ENCODE measurements around the gene PAX2. TPM values are rescaled to one million over a fixed set of nuclear protein-coding genes. Genes with fewer than 3 reads are reported as not detected.
A peak's percentile ranks its signal among the peaks of the same experiment; 100 is the strongest.

The PAX2 gene
- total and polyA plus RNA-seq, 2 of the 13 experiments (the other 11 are each of a cell fraction or from before 2014, with no cell fraction given), result not detected

GRCh38 chr10:100874702-100875483, 129.5 kb downstream of the PAX2 start:
- intact Hi-C loops (cut with micrococcal nuclease; ENCODE audit: unreplicated experiment), result loop anchor here (5.0 kb wide), 3 partner anchors 48 to 137 kb away; no protein-coding TSS in a partner anchor
- BruUV-seq (replicated peaks), result no TSS peak
- no peak for DNase-seq (ENCODE audit: low spot score)
- Histone ChIP-seq H3K4me1 (ENCODE audit: insufficient read depth, low read length) (peaks cover 76% of the 10 kb centered on the region), H2AFZ (ENCODE audit: low read length) (no peak overlapping the region), H3K9ac (ENCODE audit: insufficient read depth, low read depth, low read length) (no peak overlapping the region), H3K9me3 (ENCODE audit: low read length) (no peaks in the 10 kb centered on the region), H4K20me1 (ENCODE audit: insufficient read depth, low read length) (no peaks in the 10 kb centered on the region), H3K4me3 (replicated peaks in 1 of 3; ENCODE audit: insufficient read depth in 1 of 3, low read depth in 2 of 3, low read length in 3 of 3) (no peak overlapping the region), H3K79me2 (ENCODE audit: insufficient read depth, low read length) (no peaks in the 10 kb centered on the region), H3K36me3 (replicated peaks in 1 of 2; ENCODE audit: control insufficient read depth in 1 of 2, insufficient read depth in 2 of 2, low read length in 2 of 2) (no peaks in the 10 kb centered on the region), H3K27me3 (ENCODE audit: control insufficient read depth in 1 of 2, insufficient read depth in 2 of 2, low read length in 2 of 2) (peaks cover 2 to 4% of the 10 kb centered on the region in 2 experiments; a peak in 1 of 5 replicates), H3K27ac (ENCODE audit: extremely low read length, insufficient read depth, low read length) (peak overlapping the region; percentile 49), H3K4me2 (ENCODE audit: low read depth, low read length) (peak overlapping the region; percentile 67; the same call in 1 of the 2 replicates)
- ChIA-PET POLR2A (no interaction called here), CTCF (ENCODE audit: low intra/inter-chr PET ratio, low total read pairs) (no interaction called here)
- ATAC-seq, result no peak
- WGBS (ENCODE audit: low lambda C conversion rate), result 84% methylated on average over 20 of the region's 20 CpGs
- in situ Hi-C loops (cut with HindIII; ENCODE audit: extremely low pct_ligation_motif_present, low pct_unique_long_range_greater_than_20kb), result loop anchor here (5.0 to 25.0 kb wide), 3 partner anchors 203 to 538 kb away; partner anchors contain the start of genes PKD2L1 and SCD
- no peak for FAIRE-seq
- TF ChIP-seq YEATS4 (CRISPR knock-in tag; IDR thresholded peaks at IDR 0.05; ENCODE audit: borderline replicate concordance) (no peak), ZMAT5 (CRISPR knock-in tag; IDR thresholded peaks at IDR 0.05; ENCODE audit: borderline replicate concordance, low read depth) (no peak), ZBTB7A (CRISPR knock-in tag; IDR thresholded peaks at IDR 0.05) (0 out of 2 replicates have a peak, but pooled peaks have one; percentile 29), ZNF687 (CRISPR knock-in tag; IDR thresholded peaks at IDR 0.05) (peak; percentile 46), MAFK (conservative IDR thresholded peaks at IDR 0.05 in 1 of 2, IDR thresholded peaks at IDR 0.05 in 1 of 2; ENCODE audit: low read length in 2 of 2) (peak; percentile 76 to 92; a peak in 3 of 4 replicates), ZFP90 (CRISPR knock-in tag; IDR thresholded peaks at IDR 0.05; ENCODE audit: borderline replicate concordance) (0 out of 2 replicates have a peak, but pooled peaks have one; percentile 12), MAFF (IDR thresholded peaks at IDR 0.05; ENCODE audit: low read depth, low read length) (peak; percentile 83), PTBP1 (IDR thresholded peaks at IDR 0.05; ENCODE audit: low read depth, low read length, poor library complexity, severe bottlenecking) (no peak), SOX5 (CRISPR knock-in tag; IDR thresholded peaks at IDR 0.05; ENCODE audit: borderline replicate concordance) (no peak), SALL1 (CRISPR knock-in tag; IDR thresholded peaks at IDR 0.05) (0 out of 2 replicates have a peak, but pooled peaks have one; percentile 7), KDM5B (CRISPR knock-in tag; IDR thresholded peaks at IDR 0.05; ENCODE audit: borderline replicate concordance) (peak; percentile 22; the same call in 1 of the 2 replicates), FOXA3 (CRISPR knock-in tag; IDR thresholded peaks at IDR 0.05) (no peak), ZNF296 (CRISPR knock-in tag; conservative IDR thresholded peaks at IDR 0.05) (0 out of 2 replicates have a peak, but pooled peaks have one; percentile 51), SRSF1 (optimal IDR thresholded peaks at IDR 0.05; ENCODE audit: low read depth, low read length) (no peak), ZNF136 (CRISPR knock-in tag; IDR thresholded peaks at IDR 0.05; ENCODE audit: low read depth) (no peak), PRMT3 (CRISPR knock-in tag; IDR thresholded peaks at IDR 0.05; ENCODE audit: borderline replicate concordance, low read depth) (no peak), FOXC1 (CRISPR knock-in tag; IDR thresholded peaks at IDR 0.05; ENCODE audit: borderline replicate concordance) (no peak), FOXP1 (IDR thresholded peaks at IDR 0.05) (no peak), FOXP1 (CRISPR knock-in tag; IDR thresholded peaks at IDR 0.05) (no peak)

Data from HepG2 (cell line).